ENCODE data around the gene BMERB1. TPM values are rescaled to one million over a fixed set of nuclear protein-coding genes. Genes with fewer than 3 reads are reported as not detected.
"Not testable (repeated sequence)": the region's sequence is repeated elsewhere in the genome, so short reads cannot be mapped to it uniquely, and the experiment has no call there.

Gene BMERB1
- polyA plus RNA-seq (ENCODE audit: insufficient read length in 4 of 4) = 10 to 100 TPM; 40.0 to 44.3 (median 42.8) TPM

- peak in 3 of 4 donors; percentile 53 to 60 (median 59) for DNase-seq (ENCODE audit: low read depth in 4 of 4, low spot score in 3 of 4)
Measured at GRCh38 chr16:15434425-15435215, at the start of gene BMERB1. BMERB1 (plus strand) TSS chr16:15434588; CDS start chr16:15434654, 66 bp downstream.

- DNase-seq (ENCODE audit: low read depth in 4 of 4, low spot score in 3 of 4) = not testable (repeated sequence)
Measured at GRCh38 chr16:15388060-15388459, 46.3 kb upstream of the BMERB1 start.

- not testable (repeated sequence) for DNase-seq (ENCODE audit: low read depth in 4 of 4, low spot score in 3 of 4)
Measured at GRCh38 chr16:15389916-15390315, 44.5 kb upstream of the BMERB1 start.

- not testable (repeated sequence) for DNase-seq (ENCODE audit: low read depth in 4 of 4, low spot score in 3 of 4)
Measured at GRCh38 chr16:15393025-15393424, 41.4 kb upstream of the BMERB1 start.

- peak in 1 of 4 donors; percentile 38 for DNase-seq (ENCODE audit: low read depth in 4 of 4, low spot score in 3 of 4)
Measured at GRCh38 chr16:15395631-15396508, 38.5 kb upstream of the BMERB1 start, which contains the start of gene MPV17L. MPV17L (plus strand) TSS chr16:15395754; CDS start chr16:15395898, 144 bp downstream.

GRCh38 chr16:15396509-15396829 lies 37.9 kb upstream of the BMERB1 start:
- not testable (repeated sequence) for DNase-seq (ENCODE audit: low read depth in 4 of 4, low spot score in 3 of 4)

- no peak for DNase-seq (ENCODE audit: low read depth in 4 of 4, low spot score in 3 of 4)
Measured at GRCh38 chr16:15396948-15397594, 37.3 kb upstream of the BMERB1 start.

GRCh38 chr16:15398618-15399316 lies 35.6 kb upstream of the BMERB1 start:
- no peak for DNase-seq (ENCODE audit: low read depth in 4 of 4, low spot score in 3 of 4)

GRCh38 chr16:15399317-15399716 lies 35.1 kb upstream of the BMERB1 start:
- no peak for DNase-seq (ENCODE audit: low read depth in 4 of 4, low spot score in 3 of 4)

GRCh38 chr16:15400314-15400713 lies 34.1 kb upstream of the BMERB1 start:
- not testable (repeated sequence) for DNase-seq (ENCODE audit: low read depth in 4 of 4, low spot score in 3 of 4)

- no peak for DNase-seq (ENCODE audit: low read depth in 4 of 4, low spot score in 3 of 4)
Measured at GRCh38 chr16:15401972-15402371, 32.4 kb upstream of the BMERB1 start.

GRCh38 chr16:15403392-15403995 lies 30.9 kb upstream of the BMERB1 start:
- no peak for DNase-seq (ENCODE audit: low read depth in 4 of 4, low spot score in 3 of 4)

- not testable (repeated sequence) for DNase-seq (ENCODE audit: low read depth in 4 of 4, low spot score in 3 of 4)
Measured at GRCh38 chr16:15404091-15404490, 30.3 kb upstream of the BMERB1 start.

- DNase-seq (ENCODE audit: low read depth in 4 of 4, low spot score in 3 of 4) = no peak
Measured at GRCh38 chr16:15404792-15405191, 29.6 kb upstream of the BMERB1 start.

- not testable (repeated sequence) for DNase-seq (ENCODE audit: low read depth in 4 of 4, low spot score in 3 of 4)
Measured at GRCh38 chr16:15407756-15408155, 26.6 kb upstream of the BMERB1 start.

GRCh38 chr16:15409476-15409875 lies 24.9 kb upstream of the BMERB1 start:
- not testable (repeated sequence) for DNase-seq (ENCODE audit: low read depth in 4 of 4, low spot score in 3 of 4)

GRCh38 chr16:15415511-15415985 lies 18.8 kb upstream of the BMERB1 start:
- DNase-seq (ENCODE audit: low read depth in 4 of 4, low spot score in 3 of 4) = no peak

- DNase-seq (ENCODE audit: low read depth in 4 of 4, low spot score in 3 of 4) = no peak
Measured at GRCh38 chr16:15417197-15417596, 17.2 kb upstream of the BMERB1 start.

- DNase-seq (ENCODE audit: low read depth in 4 of 4, low spot score in 3 of 4) = no peak
Measured at GRCh38 chr16:15418206-15418605, 16.2 kb upstream of the BMERB1 start.

- DNase-seq (ENCODE audit: low read depth in 4 of 4, low spot score in 3 of 4) = not testable (repeated sequence)
Measured at GRCh38 chr16:15421696-15422095, 12.7 kb upstream of the BMERB1 start.

All from right renal pelvis (tissue), 4 donors.